ENCODE results near the gene NKX2-1.
"Not testable (repeated sequence)": the region's sequence is repeated elsewhere in the genome, so short reads cannot be mapped to it uniquely, and the experiment has no call there.

Gene NKX2-1

DNA sequence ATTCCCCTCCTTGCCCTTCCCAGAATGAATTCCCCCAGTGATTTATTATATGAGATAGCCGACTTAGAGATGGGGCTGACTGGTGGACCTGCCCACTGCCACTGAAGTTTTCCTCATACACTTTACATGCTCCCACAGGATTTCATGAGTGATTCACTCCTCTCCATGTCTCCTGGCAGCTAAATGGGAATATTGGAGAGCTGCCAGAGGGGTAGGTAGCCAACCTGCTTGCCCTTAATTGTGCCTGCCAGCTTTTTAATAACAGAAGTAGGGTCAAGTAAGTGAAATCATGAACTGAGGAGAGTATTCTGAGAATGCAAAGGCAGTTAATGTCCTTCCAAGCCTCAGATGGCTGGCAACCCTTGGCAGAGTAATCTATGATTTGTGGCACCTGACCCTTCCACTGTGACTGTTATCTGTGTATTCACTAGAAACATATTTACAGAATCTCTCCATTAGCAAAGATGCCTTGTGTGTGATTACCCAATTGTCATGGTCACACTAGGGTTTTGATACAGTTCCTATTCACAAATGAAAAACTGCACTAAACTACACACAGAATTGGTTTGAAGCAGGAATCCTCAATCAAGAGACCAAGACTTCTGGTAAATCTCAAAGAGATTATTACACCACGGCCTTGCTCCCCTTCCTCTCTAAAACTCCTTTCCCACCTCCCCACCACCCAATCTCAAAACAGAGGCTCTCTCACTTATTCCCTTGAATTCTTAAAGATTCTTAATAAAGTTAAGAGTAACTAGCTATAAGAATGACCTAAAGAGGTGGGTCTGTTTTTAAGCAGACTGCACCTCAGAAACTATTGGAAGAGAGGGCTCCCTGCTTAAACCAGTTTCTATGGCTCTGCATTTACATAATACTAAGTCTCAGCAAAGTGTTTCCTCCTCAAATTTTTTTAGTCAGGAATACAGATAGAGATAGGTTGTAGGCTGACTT is 17.2 kb downstream of the NKX2-1 start:
- Mint-ChIP-seq H3K27me3 (peaks cover 61% of the 10 kb centered on the region), H3K4me3 (no peak overlapping the region), H3K4me1 (ENCODE audit: low read depth) (peaks cover 20% of the 10 kb centered on the region), H3K27ac (no peak overlapping the region), H3K36me3 (peaks cover 2% of the 10 kb centered on the region), H3K9me3 (ENCODE audit: low read depth) (no peaks in the 10 kb centered on the region)

DNA sequence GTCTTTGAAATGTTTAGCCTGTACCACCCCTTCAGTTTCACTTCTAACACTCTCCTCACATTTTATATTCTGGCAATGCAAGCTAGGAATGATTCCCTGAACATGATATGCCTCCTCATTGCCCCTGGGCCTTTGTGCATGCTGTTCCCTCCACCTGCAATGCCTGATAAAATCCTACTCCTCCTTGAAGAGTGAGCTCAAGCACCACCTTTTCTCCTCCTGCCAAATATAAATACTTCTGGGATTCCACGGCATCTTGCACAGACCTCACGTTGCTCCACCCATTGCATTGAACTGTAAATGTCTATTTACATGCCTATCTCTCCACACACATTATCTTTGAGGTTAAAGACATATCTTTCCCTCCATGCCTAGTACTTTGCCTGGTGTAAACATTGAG is 21.1 kb downstream of the NKX2-1 start:
- peaks cover 4% of the 10 kb centered on the region for H3K4me1 Mint-ChIP-seq (ENCODE audit: low read depth)

DNA sequence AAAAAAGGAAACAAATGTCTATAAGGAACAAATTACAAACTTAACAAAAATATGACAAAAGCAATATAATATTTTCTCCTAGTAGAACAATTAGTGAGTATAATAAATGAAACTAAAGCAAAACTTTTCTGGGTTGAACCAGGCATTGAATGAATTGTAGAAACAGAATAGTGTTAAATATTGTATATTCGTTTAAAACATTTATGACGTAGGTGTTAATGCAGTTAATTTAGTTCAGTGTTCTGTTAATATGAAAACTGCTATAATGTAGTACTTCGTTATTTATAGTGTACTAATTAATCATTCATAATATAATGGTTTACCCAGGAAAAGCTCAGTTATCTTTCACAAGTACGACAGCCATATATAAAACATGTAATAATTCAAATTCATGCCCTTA is 23.7 kb downstream of the NKX2-1 start:
- H3K9me3 Mint-ChIP-seq (ENCODE audit: low read depth) = no peaks in the 10 kb centered on the region
- H3K4me3 Mint-ChIP-seq = no peak overlapping the region
- H3K4me1 Mint-ChIP-seq (ENCODE audit: low read depth) = no peaks in the 10 kb centered on the region
- H3K27me3 Mint-ChIP-seq = peaks cover 38% of the 10 kb centered on the region
- H3K27ac Mint-ChIP-seq = no peak overlapping the region
- H3K36me3 Mint-ChIP-seq = no peaks in the 10 kb centered on the region

More for the DNA sequence above, 21.1 kb downstream of the NKX2-1 start:
- Mint-ChIP-seq H3K36me3 (no peaks in the 10 kb centered on the region), H3K4me3 (no peak overlapping the region), H3K27ac (no peak overlapping the region), H3K27me3 (peaks cover 48% of the 10 kb centered on the region), H3K9me3 (ENCODE audit: low read depth) (no peaks in the 10 kb centered on the region)

DNA sequence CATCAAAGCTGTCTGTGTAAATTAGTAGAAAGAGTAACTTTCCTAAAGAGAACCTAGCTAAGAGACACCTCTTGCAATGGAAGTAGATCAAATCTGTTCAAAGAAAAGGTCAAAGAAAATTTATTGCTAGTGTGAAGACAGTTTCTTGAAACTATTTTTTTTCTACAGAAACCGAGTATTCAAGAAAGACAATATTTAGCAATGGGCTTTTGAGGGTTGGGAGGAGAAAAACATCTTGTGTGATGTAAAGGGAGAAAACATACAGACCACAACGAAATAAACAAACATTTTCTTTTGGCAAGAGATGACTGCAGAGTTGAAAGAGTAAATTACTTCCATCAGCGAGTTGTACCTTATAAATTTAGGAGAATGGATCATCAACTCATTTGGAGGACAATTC is 24.4 kb downstream of the NKX2-1 start:
- peaks cover 40% of the 10 kb centered on the region for H3K27me3 Mint-ChIP-seq
- no peak overlapping the region for H3K27ac Mint-ChIP-seq
- no peak overlapping the region for H3K4me3 Mint-ChIP-seq
- no peaks in the 10 kb centered on the region for H3K9me3 Mint-ChIP-seq (ENCODE audit: low read depth)
- H3K4me1 Mint-ChIP-seq (ENCODE audit: low read depth) = no peaks in the 10 kb centered on the region
- no peaks in the 10 kb centered on the region for H3K36me3 Mint-ChIP-seq

DNA sequence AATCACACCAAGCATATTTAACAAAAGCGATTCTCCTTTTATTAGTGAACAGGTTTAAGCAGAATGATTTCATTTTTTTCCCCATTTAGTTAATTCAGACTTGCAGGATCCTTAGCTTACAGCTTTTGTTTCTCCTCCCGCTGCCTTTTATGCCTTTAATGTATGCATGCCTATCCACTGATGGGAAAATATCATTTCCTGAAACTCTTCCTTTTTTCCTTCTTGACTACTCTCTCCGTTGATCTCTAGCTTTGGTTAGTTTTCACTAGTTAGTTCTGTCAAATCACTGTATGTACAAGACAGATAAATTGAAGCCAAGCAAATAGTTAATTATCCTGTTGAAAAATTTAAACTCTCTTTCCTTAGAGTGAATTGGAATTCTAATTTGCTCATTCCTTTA is 26.3 kb downstream of the NKX2-1 start:
- no peak overlapping the region for H3K27ac Mint-ChIP-seq
- H3K4me1 Mint-ChIP-seq (ENCODE audit: low read depth) = no peaks in the 10 kb centered on the region
- no peaks in the 10 kb centered on the region for H3K36me3 Mint-ChIP-seq
- no peaks in the 10 kb centered on the region for H3K9me3 Mint-ChIP-seq (ENCODE audit: low read depth)
- H3K27me3 Mint-ChIP-seq = peaks cover 31% of the 10 kb centered on the region
- no peak overlapping the region for H3K4me3 Mint-ChIP-seq

DNA sequence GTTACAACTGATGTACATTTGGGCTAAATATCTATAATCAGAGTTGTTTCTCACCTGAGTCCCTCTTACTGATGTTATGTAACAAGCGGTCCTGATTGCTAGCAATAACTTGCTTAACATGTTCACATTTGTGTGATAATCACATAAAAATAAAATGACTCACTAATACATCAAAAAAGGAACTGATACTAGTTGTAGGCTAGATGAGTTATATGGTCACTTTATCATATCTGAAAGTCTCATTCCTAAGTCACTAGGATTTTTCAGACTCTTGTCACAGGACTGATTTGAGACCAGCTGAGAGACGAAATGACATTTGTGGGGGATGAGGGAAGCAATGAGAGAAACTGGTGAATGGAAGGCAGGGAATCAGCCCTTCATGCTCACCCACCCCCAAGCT is 34.3 kb downstream of the NKX2-1 start:
- no peak overlapping the region for H3K4me3 Mint-ChIP-seq
- H3K36me3 Mint-ChIP-seq = no peaks in the 10 kb centered on the region
- H3K9me3 Mint-ChIP-seq (ENCODE audit: low read depth) = no peaks in the 10 kb centered on the region
- H3K27ac Mint-ChIP-seq = no peak overlapping the region
- peaks cover 20% of the 10 kb centered on the region for H3K27me3 Mint-ChIP-seq
- no peaks in the 10 kb centered on the region for H3K4me1 Mint-ChIP-seq (ENCODE audit: low read depth)

DNA sequence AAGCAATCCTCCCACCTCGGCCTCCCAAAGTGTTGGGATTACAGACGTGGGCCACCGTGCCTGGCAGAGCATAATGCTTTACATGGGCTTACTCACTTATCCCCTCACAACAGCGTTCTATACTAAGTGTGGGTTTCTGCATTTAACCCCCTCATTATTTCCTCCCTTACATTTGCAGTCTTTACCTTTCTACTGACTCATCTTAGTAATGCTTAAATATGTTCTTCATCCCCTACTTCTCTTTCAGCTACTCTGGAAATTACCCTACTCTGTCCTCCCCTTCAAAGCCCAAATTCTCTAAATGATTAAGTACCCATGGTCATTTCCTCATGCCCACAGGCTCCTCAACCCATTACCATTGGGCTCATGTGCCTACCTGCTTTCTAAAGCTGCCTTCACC is 40.7 kb downstream of the NKX2-1 start:
- peaks cover 20% of the 10 kb centered on the region for H3K27me3 Mint-ChIP-seq
- H3K4me1 Mint-ChIP-seq (ENCODE audit: low read depth) = no peaks in the 10 kb centered on the region
- H3K27ac Mint-ChIP-seq = no peak overlapping the region
- no peak overlapping the region for H3K4me3 Mint-ChIP-seq
- H3K36me3 Mint-ChIP-seq = no peaks in the 10 kb centered on the region
- no peaks in the 10 kb centered on the region for H3K9me3 Mint-ChIP-seq (ENCODE audit: low read depth)

DNA sequence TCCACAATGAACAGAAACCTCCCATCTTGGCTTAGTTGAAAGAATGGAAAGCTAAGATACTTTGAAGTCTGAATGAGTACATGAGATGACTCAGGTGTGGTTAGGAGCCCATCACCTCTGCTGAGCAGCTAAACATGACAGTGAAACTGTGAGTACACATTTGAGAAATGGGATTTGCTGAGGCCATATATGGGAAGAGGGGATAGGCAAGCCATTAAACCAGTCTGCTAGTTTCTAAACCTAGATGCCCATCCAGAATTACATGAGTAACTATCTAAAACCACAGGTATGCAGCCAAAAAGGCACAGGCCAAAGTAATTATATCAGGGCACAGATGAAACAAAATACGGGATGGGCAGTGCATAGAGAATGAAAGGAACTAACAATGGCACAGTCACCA is 41.2 kb downstream of the NKX2-1 start:
- peaks cover 20% of the 10 kb centered on the region for H3K27me3 Mint-ChIP-seq
- H3K36me3 Mint-ChIP-seq = no peaks in the 10 kb centered on the region
- no peaks in the 10 kb centered on the region for H3K4me1 Mint-ChIP-seq (ENCODE audit: low read depth)

DNA sequence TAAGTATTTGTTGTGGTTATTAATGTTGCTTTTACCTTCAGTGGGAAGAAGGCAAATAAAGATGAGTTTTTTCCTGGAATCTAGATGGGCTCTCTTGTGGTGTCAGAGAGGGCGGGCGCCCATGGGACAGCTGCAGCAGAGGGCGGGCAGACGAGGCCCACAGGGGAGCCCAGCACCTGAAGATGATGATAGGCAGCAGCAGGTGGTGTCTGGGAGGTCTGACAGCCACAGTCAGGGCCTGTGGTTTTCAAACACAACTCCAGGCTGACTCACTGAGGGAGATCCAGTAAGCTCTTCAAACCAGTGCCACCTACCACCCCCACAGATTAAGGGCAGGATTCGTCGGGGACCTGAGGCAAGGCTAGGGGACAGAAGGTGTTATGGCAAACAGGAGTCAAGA is 42.8 kb downstream of the NKX2-1 start:
- Mint-ChIP-seq H3K4me1 (ENCODE audit: low read depth) (no peaks in the 10 kb centered on the region), H3K4me3 (no peak overlapping the region), H3K36me3 (no peaks in the 10 kb centered on the region), H3K27ac (no peak overlapping the region), H3K27me3 (peaks cover 21% of the 10 kb centered on the region), H3K9me3 (ENCODE audit: low read depth) (no peaks in the 10 kb centered on the region)

More for the DNA sequence above, 41.2 kb downstream of the NKX2-1 start:
- Mint-ChIP-seq H3K27ac (no peak overlapping the region), H3K4me3 (no peak overlapping the region), H3K9me3 (ENCODE audit: low read depth) (no peaks in the 10 kb centered on the region)

DNA sequence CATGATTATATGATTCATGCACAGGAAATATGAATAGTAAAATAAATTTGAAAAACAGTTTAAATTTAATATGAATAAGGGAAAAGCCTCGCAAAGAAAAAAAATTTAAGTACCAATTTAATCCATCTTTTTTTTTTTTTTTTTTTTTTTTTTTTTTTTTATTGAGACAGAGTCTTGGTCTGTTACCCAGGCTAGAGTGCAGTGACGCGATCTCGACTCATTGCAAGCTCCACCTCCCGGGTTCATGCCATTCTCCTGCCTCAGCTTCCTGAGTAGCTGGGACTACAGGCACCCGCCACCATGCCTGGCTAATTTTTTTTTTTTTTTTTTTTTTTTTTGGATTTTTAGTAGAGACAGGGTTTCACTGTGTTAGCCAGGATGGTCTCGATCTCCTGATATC is 44.0 kb downstream of the NKX2-1 start:
- H3K27me3 Mint-ChIP-seq = peaks cover 18% of the 10 kb centered on the region
- H3K4me3 Mint-ChIP-seq; H3K9me3 Mint-ChIP-seq (ENCODE audit: low read depth); H3K4me1 Mint-ChIP-seq (ENCODE audit: low read depth); H3K27ac Mint-ChIP-seq; H3K36me3 Mint-ChIP-seq: not testable (repeated sequence)

DNA sequence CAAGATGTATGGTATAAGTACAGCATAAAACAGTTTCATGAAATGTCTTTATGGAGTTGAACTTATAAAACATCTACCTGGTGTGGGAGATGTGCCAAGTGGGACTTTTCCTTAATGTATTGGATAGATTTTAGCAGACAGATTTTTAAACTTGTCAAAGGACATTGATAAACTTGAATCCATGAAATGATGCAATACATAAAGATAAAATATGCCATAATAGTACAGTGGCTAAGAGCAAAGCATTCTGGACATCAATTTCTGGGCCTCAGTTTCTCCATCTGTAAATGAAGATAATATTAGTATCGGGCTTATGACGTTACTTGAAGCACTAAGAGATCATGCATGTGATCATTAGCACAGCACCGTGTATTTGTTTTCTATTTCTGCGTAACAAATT is 45.4 kb downstream of the NKX2-1 start:
- no peaks in the 10 kb centered on the region for H3K4me1 Mint-ChIP-seq (ENCODE audit: low read depth)
- peaks cover 17% of the 10 kb centered on the region for H3K27me3 Mint-ChIP-seq
- no peak overlapping the region for H3K27ac Mint-ChIP-seq
- H3K36me3 Mint-ChIP-seq = no peaks in the 10 kb centered on the region
- H3K4me3 Mint-ChIP-seq = no peak overlapping the region
- no peaks in the 10 kb centered on the region for H3K9me3 Mint-ChIP-seq (ENCODE audit: low read depth)

DNA sequence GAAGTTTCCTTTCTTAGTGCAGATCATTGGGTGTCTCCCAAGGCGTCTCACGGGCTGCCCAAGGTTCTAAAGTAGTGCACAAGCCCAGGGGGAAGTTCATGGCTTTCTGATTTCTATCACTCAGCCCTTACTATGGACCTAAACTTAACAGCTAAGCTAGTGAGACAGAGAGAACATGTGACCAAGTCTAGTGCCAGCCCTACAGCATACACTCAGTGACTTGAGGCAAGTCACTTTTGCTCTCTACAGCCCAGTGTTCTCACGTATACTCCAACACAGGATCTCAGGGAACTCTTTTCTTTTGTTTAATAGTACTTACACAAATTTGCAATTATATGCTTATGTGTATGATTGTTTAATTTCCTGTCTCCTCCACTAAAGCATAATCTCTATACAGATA is 48.6 kb downstream of the NKX2-1 start:
- no peak overlapping the region for H3K27ac Mint-ChIP-seq
- H3K36me3 Mint-ChIP-seq = no peaks in the 10 kb centered on the region
- H3K4me1 Mint-ChIP-seq (ENCODE audit: low read depth) = no peaks in the 10 kb centered on the region
- H3K9me3 Mint-ChIP-seq (ENCODE audit: low read depth) = no peaks in the 10 kb centered on the region
- no peak overlapping the region for H3K4me3 Mint-ChIP-seq
- peaks cover 8% of the 10 kb centered on the region for H3K27me3 Mint-ChIP-seq

DNA sequence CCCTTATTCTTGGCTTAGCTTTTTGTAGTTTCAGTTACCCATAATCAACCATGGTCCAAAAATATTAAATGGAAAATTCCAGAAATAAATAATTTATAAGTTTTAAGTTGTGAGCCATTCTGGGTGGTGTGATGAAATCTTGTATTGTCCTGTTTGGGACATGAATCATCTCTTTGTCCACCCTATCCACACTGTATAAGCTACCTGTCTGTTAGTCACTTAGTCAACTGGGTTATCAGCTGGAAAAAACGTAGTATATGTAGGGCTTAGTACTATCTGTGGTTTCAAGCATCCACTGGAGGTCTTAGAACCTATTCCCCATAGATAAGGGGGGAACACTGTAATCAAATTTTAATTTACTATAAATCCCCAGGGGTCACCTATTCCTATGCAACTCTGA is 52.7 kb downstream of the NKX2-1 start:
- Mint-ChIP-seq H3K36me3 (no peaks in the 10 kb centered on the region), H3K27ac (no peak overlapping the region), H3K27me3 (peaks cover 9% of the 10 kb centered on the region), H3K4me1 (ENCODE audit: low read depth) (no peaks in the 10 kb centered on the region), H3K4me3 (no peak overlapping the region), H3K9me3 (ENCODE audit: low read depth) (no peaks in the 10 kb centered on the region)

Measured in activated naive CD8-positive, alpha-beta T cell (primary cell).